ENCODE data around the gene KPNA3.

KPNA3 gene

DNA sequence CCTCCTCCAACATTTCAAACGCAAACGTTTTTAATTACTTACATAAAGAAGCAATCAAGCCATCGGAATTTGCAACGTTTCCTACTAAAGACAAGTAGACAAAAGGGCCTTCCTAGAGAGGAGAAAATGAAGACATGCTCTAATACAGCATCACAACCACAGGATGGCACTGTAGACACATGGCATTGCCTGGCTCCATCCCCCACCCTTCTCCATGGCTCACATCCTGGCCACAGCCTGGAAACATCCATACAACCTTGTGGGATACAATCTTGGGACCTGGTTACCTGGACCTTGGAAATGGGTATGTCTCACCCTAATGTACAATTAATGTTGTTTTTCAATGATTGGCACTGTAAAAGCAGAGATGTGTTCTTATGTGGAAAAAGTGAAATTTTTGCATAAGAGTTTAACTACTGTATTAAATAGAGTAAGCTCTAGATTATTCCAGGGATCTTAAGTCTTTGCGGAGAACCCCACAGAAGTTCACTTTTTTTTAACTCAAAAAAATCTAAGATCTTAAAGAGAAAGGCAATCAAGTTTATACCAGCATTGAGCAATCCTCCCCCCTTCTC, 122.7 kb downstream of the KPNA3 start:
- peak; percentile 62 for DNase-seq

DNA sequence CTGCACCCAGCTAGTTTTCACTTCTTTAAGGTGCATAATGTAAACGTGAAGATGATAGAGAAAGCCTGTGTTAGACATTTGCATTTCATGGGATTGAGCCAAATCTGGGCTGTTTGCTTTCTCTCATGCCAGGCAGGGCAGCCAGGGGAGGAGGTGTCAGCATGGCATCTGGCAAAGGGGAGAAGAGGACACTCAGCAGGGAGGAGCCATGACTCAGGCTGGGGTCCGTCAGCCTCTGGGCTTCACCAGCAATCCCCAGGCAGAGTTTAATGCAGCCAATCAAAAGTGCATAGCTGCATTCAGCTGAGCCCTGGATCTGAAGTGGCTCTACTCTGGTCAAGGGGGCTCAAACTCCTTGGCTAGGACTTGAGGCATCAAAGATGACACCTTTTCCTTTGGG, 124.7 kb downstream of the KPNA3 start:
- no peak for DNase-seq

DNA sequence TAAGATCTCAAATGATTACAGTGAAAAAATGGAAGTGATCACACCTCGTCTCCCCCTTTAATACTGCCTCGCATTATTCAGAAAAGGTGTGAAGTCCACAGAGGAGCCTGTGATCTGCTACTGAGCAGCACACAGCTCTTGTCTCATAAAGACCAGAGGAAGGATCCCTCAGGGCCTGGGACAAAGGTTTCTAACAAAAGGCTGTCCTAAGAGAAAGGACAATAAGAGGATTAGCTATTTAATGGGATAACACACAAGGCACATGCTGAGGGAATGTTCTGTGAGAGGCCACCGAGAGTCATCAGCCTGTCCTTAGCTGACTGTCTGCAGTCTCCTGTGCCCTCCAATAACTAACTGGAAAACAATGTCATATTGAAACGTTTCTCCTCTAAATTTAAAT, 127.9 kb downstream of the KPNA3 start:
- DNase-seq: no peak

- DNase-seq: no peak
These were observed 135.2 kb downstream of the KPNA3 start for GRCh38 chr13:49657241-49657641.

GRCh38 chr13:49655906-49656305, 136.6 kb downstream of the KPNA3 start:
- no peak for DNase-seq

GRCh38 chr13:49654011-49654410, 138.5 kb downstream of the KPNA3 start:
- no peak for DNase-seq

- DNase-seq: no peak
These were observed 139.0 kb downstream of the KPNA3 start for GRCh38 chr13:49653478-49653877.

- DNase-seq: peak; percentile 78
These were observed 139.9 kb downstream of the KPNA3 start for GRCh38 chr13:49652355-49653305.

- no peak for DNase-seq
These were observed 140.7 kb downstream of the KPNA3 start for GRCh38 chr13:49651570-49652354.

- no peak for DNase-seq
These were observed 142.5 kb downstream of the KPNA3 start for GRCh38 chr13:49649963-49650312.

Data from OCI-M1 (cell line).